GM13977 (cell line): ENCODE measurements around the gene C11orf58.

ENCODE experiments used
- DNase-seq: peaks from one replicate; pipeline ENCODE4 v3.0.0; 2012; ENCODE audit warnings: low spot score
- in situ Hi-C: fragments of 300-500 bp; cut with MboI; formaldehyde crosslinking; loops from one replicate; pipeline ENCODE4 v1.12.0; 2022; ENCODE audit warnings: low sequenced_read_pairs, low pct_unique_long_range_greater_than_20kb, mixed read lengths, inconsistent platforms; ENCODE audit not compliant: unreplicated experiment
- TF ChIP-seq, protein P1 (sequence below): IDR thresholded peaks from 2 replicates; pipeline ENCODE4 v1.5.1; 2012; ENCODE audit warnings: mild to moderate bottlenecking, control low read depth; ENCODE audit not compliant: insufficient read depth; ENCODE audit errors: extremely low read depth, missing control alignments

The C11orf58 gene

DNA sequence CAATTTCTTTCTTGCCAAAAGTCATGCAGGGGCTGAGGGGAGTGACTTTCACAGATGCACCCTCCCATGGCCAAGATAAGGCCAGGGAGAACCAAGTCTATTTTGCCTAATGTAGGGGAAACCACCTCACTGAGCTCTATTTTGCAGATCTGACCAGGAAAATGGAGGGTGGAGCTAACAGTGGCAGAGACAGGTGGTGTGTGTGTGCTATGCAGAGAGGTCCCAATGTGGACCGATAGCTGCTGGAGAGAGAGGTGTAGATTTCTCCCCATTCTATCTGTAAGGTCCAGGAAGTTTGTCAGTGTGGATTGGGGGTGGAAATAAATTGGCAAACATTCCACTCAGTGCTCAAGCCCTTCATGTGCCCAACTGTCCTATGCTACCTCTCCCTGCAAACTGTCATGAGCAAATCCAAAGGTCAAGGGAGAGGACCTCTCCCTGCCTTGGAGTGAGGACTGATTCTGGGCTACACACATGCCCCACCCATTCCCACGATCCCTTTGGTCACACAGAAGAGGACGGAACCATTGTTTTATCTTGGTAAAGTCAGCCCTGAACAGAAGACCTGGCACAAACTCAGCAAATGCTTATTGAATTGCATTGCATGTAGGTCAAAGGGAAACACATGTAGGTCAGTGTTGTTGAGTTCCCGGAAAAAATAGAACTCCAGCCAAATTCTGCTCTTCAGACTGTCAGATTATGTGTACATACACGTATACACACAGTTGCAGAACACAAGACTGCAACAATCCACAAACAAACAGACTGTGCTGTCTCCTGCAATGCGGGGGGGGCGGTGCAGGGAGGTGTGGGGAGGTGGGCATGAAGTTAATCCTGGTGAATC is 65.9 kb downstream of the C11orf58 start:
- no peak for DNase-seq
- in situ Hi-C loops, result no loop called here
- TF ChIP-seq, protein P1, sequence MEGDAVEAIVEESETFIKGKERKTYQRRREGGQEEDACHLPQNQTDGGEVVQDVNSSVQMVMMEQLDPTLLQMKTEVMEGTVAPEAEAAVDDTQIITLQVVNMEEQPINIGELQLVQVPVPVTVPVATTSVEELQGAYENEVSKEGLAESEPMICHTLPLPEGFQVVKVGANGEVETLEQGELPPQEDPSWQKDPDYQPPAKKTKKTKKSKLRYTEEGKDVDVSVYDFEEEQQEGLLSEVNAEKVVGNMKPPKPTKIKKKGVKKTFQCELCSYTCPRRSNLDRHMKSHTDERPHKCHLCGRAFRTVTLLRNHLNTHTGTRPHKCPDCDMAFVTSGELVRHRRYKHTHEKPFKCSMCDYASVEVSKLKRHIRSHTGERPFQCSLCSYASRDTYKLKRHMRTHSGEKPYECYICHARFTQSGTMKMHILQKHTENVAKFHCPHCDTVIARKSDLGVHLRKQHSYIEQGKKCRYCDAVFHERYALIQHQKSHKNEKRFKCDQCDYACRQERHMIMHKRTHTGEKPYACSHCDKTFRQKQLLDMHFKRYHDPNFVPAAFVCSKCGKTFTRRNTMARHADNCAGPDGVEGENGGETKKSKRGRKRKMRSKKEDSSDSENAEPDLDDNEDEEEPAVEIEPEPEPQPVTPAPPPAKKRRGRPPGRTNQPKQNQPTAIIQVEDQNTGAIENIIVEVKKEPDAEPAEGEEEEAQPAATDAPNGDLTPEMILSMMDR, result no peak

DNA sequence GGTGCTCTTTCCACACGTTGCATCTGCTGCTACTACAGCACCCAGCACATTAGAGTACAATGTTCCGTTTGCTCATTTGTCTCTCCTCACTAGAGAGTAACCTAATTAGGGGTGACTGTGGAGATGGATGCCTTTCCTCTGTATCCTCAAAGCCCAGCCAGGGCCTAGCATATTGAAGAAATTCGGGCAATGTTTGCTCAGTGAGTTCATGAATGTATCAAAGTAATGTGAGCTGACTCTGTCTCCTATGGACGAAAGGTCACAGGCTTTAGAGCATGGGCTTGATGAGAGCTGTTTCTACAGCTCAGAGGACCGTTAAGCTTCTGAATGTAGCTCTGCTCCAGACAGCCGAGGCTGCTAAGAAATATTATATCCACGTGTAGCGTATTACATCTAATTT is 67.5 kb downstream of the C11orf58 start:
- no peak for DNase-seq
- in situ Hi-C loops, result no loop called here
- TF ChIP-seq, protein P1, result no peak

DNA sequence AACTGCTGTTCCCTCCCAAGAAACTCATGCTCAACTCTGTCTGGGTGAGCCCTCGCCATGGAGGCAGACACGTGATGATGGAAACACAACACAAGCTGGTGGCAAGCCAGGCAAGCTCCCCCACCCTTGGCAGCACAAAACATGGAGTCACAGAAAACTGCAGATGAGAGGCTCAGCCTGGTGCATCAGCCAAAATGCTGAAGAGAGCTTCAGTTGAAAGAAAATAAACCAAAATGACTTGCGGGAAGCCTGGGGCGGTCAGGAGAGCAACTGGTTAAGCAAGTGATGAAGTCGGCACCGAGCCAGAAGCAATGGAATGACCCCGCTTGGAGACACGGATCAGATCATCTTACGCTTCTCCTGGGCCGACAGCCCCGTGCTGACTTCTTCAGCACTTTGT is 68.3 kb downstream of the C11orf58 start:
- in situ Hi-C loops, result no loop called here
- DNase-seq, result no peak

DNA sequence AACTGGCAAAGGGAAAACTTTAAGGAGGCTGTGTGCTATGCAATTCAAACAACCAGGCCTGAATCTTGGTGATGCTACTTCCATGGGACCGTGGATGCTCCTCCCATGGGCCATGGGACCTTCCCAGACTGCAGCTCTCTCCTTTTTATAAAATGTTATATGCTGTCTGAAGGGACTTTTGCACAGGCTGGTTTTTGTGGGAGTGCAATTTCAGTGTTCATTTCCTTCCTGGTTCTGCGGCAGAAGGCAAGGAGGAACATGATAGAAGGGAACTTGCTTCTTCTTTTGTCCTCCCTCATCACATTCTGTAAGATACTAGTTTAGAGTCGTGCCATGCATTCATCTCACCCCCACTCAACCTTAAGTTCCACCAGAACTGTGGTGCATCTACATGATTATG is 68.9 kb downstream of the C11orf58 start:
- no peak for DNase-seq
- in situ Hi-C loops, result no loop called here
- TF ChIP-seq, protein P1, result no peak

More for the DNA sequence above, 68.3 kb downstream of the C11orf58 start:
- TF ChIP-seq, protein P1, result no peak
